ENCODE data around the gene SARS1.

DNA sequence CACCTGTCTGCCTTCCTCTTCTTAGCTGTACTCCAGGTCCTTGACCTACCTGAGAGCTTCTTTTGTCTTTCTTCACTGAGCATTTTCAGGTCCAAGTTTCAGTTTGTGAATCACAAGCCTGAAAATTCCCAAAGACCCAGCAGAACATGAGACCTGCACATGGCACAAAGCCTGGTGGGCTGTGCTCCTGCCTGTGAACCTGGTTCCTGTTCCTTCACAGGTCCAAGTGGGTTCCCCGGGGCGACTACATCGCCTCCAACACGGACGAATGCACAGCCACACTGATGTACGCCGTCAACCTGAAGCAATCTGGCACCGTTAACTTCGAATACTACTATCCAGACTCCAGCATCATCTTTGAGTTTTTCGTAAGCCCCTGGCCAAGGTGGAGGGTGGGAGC is 42.1 kb upstream of the SARS1 start:
- TF ChIP-seq, protein P1, sequence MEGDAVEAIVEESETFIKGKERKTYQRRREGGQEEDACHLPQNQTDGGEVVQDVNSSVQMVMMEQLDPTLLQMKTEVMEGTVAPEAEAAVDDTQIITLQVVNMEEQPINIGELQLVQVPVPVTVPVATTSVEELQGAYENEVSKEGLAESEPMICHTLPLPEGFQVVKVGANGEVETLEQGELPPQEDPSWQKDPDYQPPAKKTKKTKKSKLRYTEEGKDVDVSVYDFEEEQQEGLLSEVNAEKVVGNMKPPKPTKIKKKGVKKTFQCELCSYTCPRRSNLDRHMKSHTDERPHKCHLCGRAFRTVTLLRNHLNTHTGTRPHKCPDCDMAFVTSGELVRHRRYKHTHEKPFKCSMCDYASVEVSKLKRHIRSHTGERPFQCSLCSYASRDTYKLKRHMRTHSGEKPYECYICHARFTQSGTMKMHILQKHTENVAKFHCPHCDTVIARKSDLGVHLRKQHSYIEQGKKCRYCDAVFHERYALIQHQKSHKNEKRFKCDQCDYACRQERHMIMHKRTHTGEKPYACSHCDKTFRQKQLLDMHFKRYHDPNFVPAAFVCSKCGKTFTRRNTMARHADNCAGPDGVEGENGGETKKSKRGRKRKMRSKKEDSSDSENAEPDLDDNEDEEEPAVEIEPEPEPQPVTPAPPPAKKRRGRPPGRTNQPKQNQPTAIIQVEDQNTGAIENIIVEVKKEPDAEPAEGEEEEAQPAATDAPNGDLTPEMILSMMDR (IDR thresholded peaks at IDR 0.05; ENCODE audit: insufficient read depth, low read length) = no peak
- TF ChIP-seq POLR2AphosphoS5 (IDR thresholded peaks at IDR 0.05; ENCODE audit: low read depth) (no peak), GABPA (IDR thresholded peaks at IDR 0.05; ENCODE audit: low read depth) (no peak)

Measured in HL-60 (cell line).